HG03039 (cell line): ENCODE measurements around the gene POLN.

Source experiments
- ATAC-seq: cut with Tn5 transposase; IDR thresholded peaks from one replicate; pipeline ENCODE4 v1.9.1; 2021; ENCODE audit warnings: mild to moderate bottlenecking, moderate library complexity; ENCODE audit not compliant: unreplicated experiment

The POLN gene

DNA sequence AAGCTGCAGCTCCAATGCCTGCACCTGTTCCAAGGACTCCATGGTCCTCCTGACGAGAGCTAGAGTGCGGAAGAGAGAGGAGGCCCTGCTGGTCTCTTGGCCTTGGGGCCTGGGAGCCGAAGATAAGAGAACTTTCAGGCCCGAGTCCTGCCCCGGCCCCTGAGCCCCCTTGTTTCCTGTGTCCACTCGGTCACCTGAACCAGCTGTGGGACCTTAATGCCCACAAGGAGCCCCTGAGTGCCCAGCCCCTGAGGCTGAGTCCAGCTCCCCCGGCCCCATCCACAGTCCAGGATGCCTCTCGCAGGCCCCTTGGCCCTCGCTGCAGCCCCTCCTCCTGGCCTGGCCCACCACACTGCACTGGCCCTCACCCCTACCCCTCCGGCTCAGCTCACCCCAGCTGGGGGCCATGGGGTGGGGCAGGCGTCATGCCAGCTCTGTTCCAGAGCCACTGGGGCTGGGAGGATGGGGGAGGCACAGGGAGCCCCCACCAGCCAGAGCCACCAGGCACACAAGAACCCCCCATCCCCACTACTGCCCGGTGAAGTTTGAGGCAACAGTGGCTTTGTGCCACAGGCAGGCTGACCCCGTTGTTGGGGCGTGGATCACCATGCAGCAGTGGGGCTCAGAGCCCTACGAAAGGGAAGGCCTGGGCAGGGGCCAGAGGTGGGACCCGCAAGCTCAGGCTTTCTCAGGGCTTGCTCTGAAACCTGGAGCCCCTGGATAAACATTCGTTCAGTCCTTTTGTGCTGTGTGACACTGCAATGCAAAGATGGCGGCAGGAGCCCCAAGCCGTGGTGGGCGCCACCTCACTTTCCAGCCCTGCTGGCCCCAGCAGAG lies 168.7 kb downstream of the POLN start:
- no peak for ATAC-seq

DNA sequence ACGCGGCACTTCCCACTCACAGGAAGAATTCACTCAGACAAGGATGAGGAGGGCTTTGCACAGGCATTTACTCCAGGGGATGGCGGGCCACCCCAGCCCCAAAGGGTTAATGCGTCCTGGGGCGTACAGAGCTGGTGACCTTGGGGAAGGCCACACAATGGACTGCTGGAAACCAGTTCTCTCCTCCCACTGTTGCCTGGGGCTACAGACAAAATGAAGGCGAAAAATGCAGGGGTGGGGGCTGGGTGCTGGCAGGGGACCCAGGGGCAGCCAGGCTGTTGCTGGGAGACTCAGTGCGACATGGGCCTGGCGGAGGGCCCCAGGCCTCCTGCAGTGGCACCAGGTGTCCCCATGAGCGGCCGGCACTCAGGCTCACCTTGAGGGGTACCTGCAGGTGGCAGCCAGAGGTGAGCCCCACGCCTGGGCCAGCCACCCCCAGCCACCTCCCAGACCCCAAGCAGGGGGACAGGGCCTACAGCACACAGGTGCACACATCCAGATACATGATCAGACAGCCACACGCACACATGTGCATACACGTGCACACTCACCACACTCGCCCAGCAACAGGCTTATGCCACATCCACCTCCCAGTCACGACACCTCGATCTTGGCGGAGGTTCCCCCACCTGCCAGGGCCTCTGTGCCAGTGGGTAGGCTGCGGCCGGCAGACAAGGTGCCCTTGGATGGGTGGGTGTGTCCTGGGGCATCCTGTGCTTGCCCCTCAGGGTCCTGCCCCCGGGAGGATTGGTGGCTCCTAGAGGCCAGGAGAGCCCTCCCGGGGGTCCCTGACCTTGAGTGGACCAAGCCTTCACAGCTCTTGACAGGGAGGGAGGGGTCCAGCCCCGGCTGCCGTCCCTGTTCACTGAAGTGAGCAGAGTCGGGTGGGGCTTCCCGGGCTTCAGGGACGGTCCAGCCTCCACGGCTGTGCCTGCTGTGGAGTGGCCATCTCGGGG lies 169.7 kb downstream of the POLN start:
- no peak for ATAC-seq

- no peak for ATAC-seq
Observed at GRCh38 chr4:2071252-2071911, 170.5 kb downstream of the POLN start.

GRCh38 chr4:2070421-2071251 lies 171.3 kb downstream of the POLN start:
- no peak for ATAC-seq

GRCh38 chr4:2069986-2070385 lies 171.9 kb downstream of the POLN start:
- ATAC-seq, result no peak

DNA sequence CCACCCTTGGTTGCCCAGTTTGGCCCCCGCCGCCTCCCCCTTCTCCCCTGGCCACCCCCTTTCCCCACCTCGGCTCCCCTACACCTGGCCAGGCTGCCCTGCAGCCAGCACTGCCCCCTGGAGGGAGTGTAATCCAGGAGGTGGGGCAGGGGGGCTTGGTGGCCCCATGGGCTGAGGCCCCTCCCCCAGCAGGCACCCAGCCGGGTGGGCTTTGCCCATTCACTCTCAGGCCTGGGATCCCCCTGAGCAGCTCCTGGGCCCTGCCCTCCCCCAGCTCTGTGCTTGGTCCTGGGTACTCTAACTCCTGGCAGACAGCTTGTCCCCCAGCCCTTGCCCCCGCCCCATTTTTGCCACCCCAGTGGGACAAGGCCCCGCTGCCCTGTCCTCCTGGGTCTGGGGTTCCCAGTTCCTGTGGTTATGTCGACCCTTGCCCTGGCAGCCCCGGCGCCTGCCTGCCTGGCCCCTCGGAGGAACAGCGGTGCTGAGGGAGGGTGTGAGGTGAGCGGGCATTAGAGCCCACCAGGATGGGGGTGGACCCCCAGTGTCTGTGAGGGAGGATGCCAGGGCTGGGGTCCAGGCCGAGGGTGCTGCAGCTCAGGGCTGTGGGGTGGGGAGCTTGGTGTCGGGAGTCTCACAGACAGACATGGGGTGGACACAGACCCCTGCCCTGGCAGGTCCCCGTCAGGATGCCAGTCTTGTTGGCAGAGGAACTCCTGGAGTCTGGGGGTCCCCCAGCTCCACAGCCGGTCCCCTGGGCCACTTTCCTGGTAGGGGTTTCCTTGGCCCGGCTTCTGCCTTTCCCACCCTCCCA lies 172.6 kb downstream of the POLN start:
- no peak for ATAC-seq

GRCh38 chr4:2068566-2068965 lies 173.4 kb downstream of the POLN start:
- ATAC-seq, result no peak

- ATAC-seq, result no peak
Observed at GRCh38 chr4:2068198-2068470, 173.8 kb downstream of the POLN start.

- no peak for ATAC-seq
Observed at GRCh38 chr4:2067446-2068197, 174.3 kb downstream of the POLN start.

- ATAC-seq, result no peak
Observed at GRCh38 chr4:2066571-2067445, 175.1 kb downstream of the POLN start.

- ATAC-seq, result no peak
Observed at GRCh38 chr4:2066011-2066551, 175.8 kb downstream of the POLN start.

- ATAC-seq, result no peak
Observed at GRCh38 chr4:2065106-2065930, 176.6 kb downstream of the POLN start.

DNA sequence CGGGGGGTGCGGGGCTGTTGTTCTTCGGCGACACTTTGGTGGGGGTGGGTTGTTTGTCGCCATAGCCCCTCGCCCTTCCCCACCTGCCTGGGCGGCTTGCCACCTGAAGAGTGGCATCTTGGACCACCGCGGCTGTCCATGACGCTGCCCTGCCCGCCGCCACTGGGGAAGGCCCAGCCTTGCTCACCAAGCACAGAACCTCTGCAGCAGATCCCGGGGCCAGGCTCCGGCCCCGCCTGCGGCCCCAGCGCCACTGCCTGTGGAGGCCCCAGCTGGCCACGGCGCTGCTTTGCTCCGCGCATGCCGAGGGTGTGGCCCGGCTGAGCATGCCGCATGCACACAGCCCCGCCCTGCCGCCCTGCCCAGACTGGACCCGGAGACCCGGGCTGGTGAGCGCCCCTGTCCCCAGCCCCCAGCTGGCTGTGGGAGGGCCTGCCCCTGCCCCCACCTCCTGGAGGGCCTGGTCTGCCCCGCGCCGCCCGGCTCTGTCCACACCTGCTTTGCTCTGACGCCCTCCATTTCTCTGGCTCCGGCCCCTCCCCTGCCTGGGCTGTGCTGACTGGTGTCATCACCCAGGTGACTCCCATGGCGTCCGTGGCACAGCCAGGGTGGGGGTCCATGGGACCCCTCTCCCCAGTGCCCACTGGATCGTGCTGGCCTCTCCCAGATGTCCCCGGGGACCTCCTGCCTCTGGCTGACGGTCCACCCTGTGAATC lies 177.5 kb downstream of the POLN start:
- ATAC-seq, result no peak

DNA sequence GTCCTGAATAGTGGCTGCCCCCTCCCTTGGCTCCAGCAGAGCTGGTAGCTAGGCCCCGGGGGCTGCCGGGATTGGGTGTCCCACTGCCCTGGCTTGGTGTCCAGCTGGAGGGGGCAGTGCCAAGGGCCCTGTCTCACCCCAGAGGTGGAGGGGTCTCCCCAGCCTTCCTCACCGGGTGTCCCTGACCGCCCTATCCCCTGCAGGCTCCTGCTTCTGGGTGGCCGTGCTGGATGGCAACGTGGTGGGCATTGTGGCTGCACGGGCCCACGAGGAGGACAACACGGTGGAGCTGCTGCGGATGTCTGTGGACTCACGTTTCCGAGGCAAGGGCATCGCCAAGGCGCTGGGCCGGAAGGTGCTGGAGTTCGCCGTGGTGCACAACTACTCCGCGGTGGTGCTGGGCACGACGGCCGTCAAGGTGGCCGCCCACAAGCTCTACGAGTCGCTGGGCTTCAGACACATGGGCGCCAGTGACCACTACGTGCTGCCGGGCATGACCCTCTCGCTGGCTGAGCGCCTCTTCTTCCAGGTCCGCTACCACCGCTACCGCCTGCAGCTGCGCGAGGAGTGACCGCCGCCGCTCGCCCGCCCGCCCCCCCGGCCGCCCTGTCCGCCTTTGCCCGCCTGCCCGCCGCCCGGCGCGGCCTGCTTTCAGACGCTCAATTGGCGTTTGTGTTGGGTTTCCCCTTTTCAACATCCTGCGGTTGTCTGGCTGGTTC lies 178.2 kb downstream of the POLN start:
- no peak for ATAC-seq

DNA sequence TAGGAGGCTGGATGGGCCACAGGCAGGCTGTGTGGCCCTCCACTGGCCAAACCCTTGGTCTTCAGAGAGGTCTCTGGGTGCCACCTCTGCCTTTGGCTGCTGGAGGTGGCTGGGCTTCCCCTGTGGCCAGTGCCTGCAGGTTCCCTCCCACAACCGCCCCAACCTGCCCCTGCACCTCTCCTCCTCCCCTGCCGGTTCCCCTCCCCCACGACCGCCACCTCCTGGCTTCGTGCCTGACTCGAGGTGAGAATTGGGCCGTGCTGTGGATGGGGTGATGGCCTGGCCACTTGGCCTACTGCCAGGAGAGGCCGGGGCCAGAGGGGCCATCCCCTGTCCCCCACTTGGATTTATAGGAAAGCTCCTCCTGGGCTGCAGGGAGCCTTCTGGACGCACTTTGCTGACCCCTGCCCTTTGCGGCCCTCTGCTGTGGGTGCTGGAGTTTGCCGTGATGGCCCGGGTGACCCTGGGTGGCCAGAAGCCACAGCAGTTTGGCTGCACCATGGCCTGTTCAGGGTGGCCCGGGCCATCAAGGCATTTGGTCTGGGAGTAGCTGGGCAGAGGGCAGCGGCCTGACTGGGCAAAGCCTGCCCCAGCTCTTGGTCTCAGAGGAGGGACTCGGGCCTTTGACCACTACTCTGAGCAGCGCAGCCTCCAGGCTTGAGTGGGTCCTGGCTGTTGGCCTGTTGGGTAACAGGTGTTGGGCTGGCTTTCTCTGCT lies 179.0 kb downstream of the POLN start:
- ATAC-seq, result no peak
